GM12875 (cell line): ENCODE results near the gene PKMYT1.

Experiments
- H3K4me3 ChIP-seq: one replicate; pipeline ENCODE4 v1.5.1; 2011; ENCODE audit warnings: low read depth, low read length, control low read depth
- CTCF ChIP-seq: IDR thresholded peaks from 2 replicates; pipeline ENCODE4 v1.5.1; 2011; ENCODE audit warnings: low read depth, mild to moderate bottlenecking, control low read depth, inconsistent platforms, low read length, moderate library complexity, borderline replicate concordance; ENCODE audit not compliant: insufficient read depth

The PKMYT1 gene

GRCh38 chr16:3021449-3022207, 41.4 kb upstream of the PKMYT1 start:
- H3K4me3 ChIP-seq = no peak overlapping the region
- TF ChIP-seq CTCF = peak; percentile 37; the same call in 1 of the 2 replicates

GRCh38 chr16:3020604-3021448, 40.6 kb upstream of the PKMYT1 start:
- peak overlapping the region; percentile 54 for H3K4me3 ChIP-seq
- TF ChIP-seq CTCF = no peak

- no peak for TF ChIP-seq CTCF
- H3K4me3 ChIP-seq = peak within 1 kb of the TSS; percentile 54
Measured at GRCh38 chr16:3020247-3020603, 40.0 kb upstream of the PKMYT1 start, which contains the start of gene TNFRSF12A. Gene TNFRSF12A, plus strand, starts transcription at chr16:3020368. Its CDS starts 30 bp downstream, at chr16:3020398.

- peak overlapping the region; percentile 42 for H3K4me3 ChIP-seq
- no peak for TF ChIP-seq CTCF
Measured at GRCh38 chr16:3019594-3020246, 39.5 kb upstream of the PKMYT1 start.

GRCh38 chr16:3017794-3018506, 37.7 kb upstream of the PKMYT1 start, which contains the start of gene CLDN6:
Gene CLDN6, minus strand, starts transcription at chr16:3018183. Its CDS starts 2,162 bp downstream, at chr16:3016021.
- peak; percentile 30; the same call in 1 of the 2 replicates for TF ChIP-seq CTCF
- no peak within 1 kb of the TSS for H3K4me3 ChIP-seq

- H3K4me3 ChIP-seq = no peak overlapping the region
- TF ChIP-seq CTCF = no peak
Measured at GRCh38 chr16:3017344-3017743, 37.1 kb upstream of the PKMYT1 start.
